Endothelial cell of umbilical vein (primary cell): Measurements from ENCODE around the gene LRIG1.

Experiments used
- CTCF ChIP-seq, 2 donors: IDR thresholded peaks; 1 replicate in 1 of 2; 2 replicates in 1 of 2; pipeline ENCODE4 v1.5.1; 2011; ENCODE audit warnings: low read length in 2 of 2, mild to moderate bottlenecking in 2 of 2, moderate library complexity in 2 of 2, control low read depth in 1 of 2, inconsistent platforms in 1 of 2, low read depth in 1 of 2; ENCODE audit not compliant: insufficient read depth in 1 of 2; ENCODE audit errors: extremely low read depth in 1 of 2
- JUN ChIP-seq: IDR thresholded peaks from 2 replicates; pipeline ENCODE4 v1.6.1; 2011; ENCODE audit warnings: borderline replicate concordance, low read depth; ENCODE audit not compliant: insufficient read length, insufficient read depth
- MYC ChIP-seq: IDR thresholded peaks from one replicate; pipeline ENCODE4 v1.6.1; 2011; ENCODE audit warnings: mild to moderate bottlenecking, low read depth, low read length
- POLR2A ChIP-seq: IDR thresholded peaks from 2 replicates; pipeline ENCODE4 v1.6.1; 2012; ENCODE audit warnings: low read depth, mild to moderate bottlenecking, control low read depth, low read length

GRCh38 chr3:66525771-66526170 lies 24.9 kb upstream of the LRIG1 start:
- TF ChIP-seq POLR2A (no peak), CTCF (IDR thresholded peaks at IDR 0.05; ENCODE audit: extremely low read depth in 1 of 2, insufficient read depth in 1 of 2, low read depth in 1 of 2, low read length in 2 of 2) (no peak), JUN (no peak), MYC (no peak)
